B cell (primary cell): Measurements from ENCODE around the gene HOXD3.

Experiments used
- CTCF ChIP-seq: fragments of 200-600 bp; IDR thresholded peaks from one replicate; pipeline ENCODE4 v1.8.0; 2022; ENCODE audit warnings: antibody characterized with exemption, mild to moderate bottlenecking
- EZH2 ChIP-seq: IDR thresholded peaks from 2 replicates; pipeline ENCODE4 v1.6.1; 2012; ENCODE audit warnings: borderline replicate concordance, low read depth, mild to moderate bottlenecking, moderate library complexity, low read length; ENCODE audit not compliant: insufficient read depth, poor library complexity, severe bottlenecking

- TF ChIP-seq CTCF: no peak
- no peak for TF ChIP-seq EZH2
These were observed 23.1 kb upstream of the HOXD3 start for GRCh38 chr2:176134035-176134434.
